Fibroblast of lung (primary cell): ENCODE measurements around the gene MS4A4A.
A peak's percentile ranks its signal among the peaks of the same experiment; 100 is the strongest.

Experiments used
- EZH2 ChIP-seq: IDR thresholded peaks from 2 replicates; pipeline ENCODE4 v1.5.1; 2012; ENCODE audit warnings: low read length, control low read depth, mild to moderate bottlenecking; ENCODE audit errors: missing control alignments
- TF ChIP-seq, protein P1 (sequence below), 2 donors: IDR thresholded peaks in 1 of 2; conservative IDR thresholded peaks in 1 of 2; 1 replicate in 1 of 2; 2 replicates in 1 of 2; pipeline ENCODE4 v1.5.1; 2011 to 2012; ENCODE audit warnings: low read length in 2 of 2, control low read depth in 1 of 2, inconsistent platforms in 1 of 2, low read depth in 1 of 2, mild to moderate bottlenecking in 1 of 2

DNA sequence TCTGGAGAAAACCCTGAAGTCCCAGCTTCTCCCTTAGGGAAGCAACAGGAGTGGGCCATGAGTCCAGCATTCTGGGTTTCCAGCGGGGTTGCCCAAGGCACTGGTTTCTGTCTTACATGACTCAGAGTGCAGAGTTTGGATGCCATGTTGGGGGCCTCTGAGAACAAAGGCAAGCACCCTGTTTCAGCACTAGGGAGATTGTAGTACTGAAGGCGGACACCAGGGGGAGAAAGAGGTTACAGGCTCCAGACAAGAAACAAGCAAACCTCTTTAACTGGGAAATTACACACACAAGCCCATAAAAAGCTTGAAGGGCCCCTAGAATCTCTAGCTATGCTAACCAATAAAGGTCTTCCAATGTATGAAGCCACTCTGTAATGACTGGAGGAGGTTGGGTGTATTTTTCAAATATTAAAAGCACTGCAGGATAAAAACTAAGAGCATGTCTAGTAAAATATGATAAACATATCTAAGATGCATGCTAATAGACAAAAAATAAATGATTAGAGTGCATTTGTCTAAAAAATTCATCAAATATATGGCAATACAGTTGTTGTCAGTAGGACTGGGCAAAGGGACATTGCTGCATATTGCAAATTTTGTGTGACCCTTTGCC lies 53.6 kb downstream of the MS4A4A start:
- TF ChIP-seq, protein P1, sequence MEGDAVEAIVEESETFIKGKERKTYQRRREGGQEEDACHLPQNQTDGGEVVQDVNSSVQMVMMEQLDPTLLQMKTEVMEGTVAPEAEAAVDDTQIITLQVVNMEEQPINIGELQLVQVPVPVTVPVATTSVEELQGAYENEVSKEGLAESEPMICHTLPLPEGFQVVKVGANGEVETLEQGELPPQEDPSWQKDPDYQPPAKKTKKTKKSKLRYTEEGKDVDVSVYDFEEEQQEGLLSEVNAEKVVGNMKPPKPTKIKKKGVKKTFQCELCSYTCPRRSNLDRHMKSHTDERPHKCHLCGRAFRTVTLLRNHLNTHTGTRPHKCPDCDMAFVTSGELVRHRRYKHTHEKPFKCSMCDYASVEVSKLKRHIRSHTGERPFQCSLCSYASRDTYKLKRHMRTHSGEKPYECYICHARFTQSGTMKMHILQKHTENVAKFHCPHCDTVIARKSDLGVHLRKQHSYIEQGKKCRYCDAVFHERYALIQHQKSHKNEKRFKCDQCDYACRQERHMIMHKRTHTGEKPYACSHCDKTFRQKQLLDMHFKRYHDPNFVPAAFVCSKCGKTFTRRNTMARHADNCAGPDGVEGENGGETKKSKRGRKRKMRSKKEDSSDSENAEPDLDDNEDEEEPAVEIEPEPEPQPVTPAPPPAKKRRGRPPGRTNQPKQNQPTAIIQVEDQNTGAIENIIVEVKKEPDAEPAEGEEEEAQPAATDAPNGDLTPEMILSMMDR (conservative IDR thresholded peaks at IDR 0.05 in 1 of 2, IDR thresholded peaks at IDR 0.05 in 1 of 2; ENCODE audit: low read depth in 1 of 2, low read length in 2 of 2), result peak; percentile 53 to 63
- TF ChIP-seq EZH2, result no peak
